Brain microvascular endothelial cell (primary cell): ENCODE results near the gene DNAAF5.

Experiments used
- DNase-seq: peaks from one replicate; pipeline ENCODE4 v3.0.0-alpha.2; 2020
- H3K27ac ChIP-seq: fragments of 250-450 bp; sonication (Bioruptor Pico); 2 replicates; pipeline ENCODE4 v1.5.1; 2020; ENCODE audit warnings: mild to moderate bottlenecking, moderate library complexity
- H3K27me3 ChIP-seq: fragments of 250-450 bp; sonication (Bioruptor Pico); replicated peaks from 2 replicates; pipeline ENCODE4 v1.5.1; 2020; ENCODE audit warnings: mild to moderate bottlenecking
- H3K36me3 ChIP-seq: fragments of 250-450 bp; sonication (Bioruptor Pico); replicated peaks from 2 replicates; pipeline ENCODE4 v1.5.1; 2020; ENCODE audit warnings: mild to moderate bottlenecking
- H3K4me3 ChIP-seq: 2 replicates; pipeline ENCODE4 v1.5.1; 2011; ENCODE audit warnings: low read depth, mild to moderate bottlenecking, control low read depth, low read length, moderate library complexity
- in situ Hi-C: cut with HindIII; loops from 2 replicates; pipeline ENCODE4 v1.10.0; 2017; ENCODE audit warnings: low sequenced_read_pairs, low pct_ligation_motif_present
- TF ChIP-seq, protein P1 (sequence below): IDR thresholded peaks from 2 replicates; pipeline ENCODE4 v1.5.1; 2011; ENCODE audit warnings: low read depth, mild to moderate bottlenecking, moderate library complexity, low read length, control low read depth, inconsistent platforms; ENCODE audit errors: missing control alignments

The DNAAF5 gene

DNA sequence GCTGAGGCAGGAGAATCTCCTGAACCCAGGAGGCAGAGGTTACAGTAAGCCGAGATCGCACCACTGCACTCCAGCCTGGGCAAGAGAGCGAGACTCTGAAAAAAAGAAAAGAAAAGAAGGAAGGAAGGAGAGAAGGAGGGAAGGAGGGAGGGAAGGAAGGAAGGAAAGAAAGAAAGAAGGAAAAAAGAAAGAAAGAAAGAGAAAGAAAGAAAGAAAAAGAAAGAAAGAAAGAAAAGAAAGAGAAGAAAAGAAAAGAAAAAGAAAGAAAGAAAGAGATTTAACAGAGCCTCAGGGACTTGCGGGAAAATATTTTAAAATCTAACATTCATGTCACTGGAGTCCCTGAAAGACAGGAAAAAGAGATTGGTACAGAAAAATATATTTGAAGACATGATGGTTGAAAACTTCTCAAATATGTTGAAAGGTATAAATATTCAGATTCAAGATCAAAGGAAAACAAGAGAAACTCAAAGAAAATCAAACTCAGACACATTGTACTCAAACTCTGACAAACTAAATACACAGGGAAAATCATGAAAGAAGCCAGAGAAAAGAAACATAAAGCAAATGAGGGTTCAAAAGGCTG is 25.3 kb upstream of the DNAAF5 start:
- no peaks in the 10 kb centered on the region for H3K36me3 ChIP-seq
- H3K27ac ChIP-seq, result no peak overlapping the region
- H3K27me3 ChIP-seq, result no peaks in the 10 kb centered on the region
- TF ChIP-seq, protein P1, sequence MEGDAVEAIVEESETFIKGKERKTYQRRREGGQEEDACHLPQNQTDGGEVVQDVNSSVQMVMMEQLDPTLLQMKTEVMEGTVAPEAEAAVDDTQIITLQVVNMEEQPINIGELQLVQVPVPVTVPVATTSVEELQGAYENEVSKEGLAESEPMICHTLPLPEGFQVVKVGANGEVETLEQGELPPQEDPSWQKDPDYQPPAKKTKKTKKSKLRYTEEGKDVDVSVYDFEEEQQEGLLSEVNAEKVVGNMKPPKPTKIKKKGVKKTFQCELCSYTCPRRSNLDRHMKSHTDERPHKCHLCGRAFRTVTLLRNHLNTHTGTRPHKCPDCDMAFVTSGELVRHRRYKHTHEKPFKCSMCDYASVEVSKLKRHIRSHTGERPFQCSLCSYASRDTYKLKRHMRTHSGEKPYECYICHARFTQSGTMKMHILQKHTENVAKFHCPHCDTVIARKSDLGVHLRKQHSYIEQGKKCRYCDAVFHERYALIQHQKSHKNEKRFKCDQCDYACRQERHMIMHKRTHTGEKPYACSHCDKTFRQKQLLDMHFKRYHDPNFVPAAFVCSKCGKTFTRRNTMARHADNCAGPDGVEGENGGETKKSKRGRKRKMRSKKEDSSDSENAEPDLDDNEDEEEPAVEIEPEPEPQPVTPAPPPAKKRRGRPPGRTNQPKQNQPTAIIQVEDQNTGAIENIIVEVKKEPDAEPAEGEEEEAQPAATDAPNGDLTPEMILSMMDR, result no peak
- H3K4me3 ChIP-seq, result no peak overlapping the region
- in situ Hi-C loops, result no loop called here
- no peak for DNase-seq

- no peak overlapping the region for H3K4me3 ChIP-seq
- H3K36me3 ChIP-seq, result no peaks in the 10 kb centered on the region
- TF ChIP-seq, protein P1, result no peak
- no peaks in the 10 kb centered on the region for H3K27me3 ChIP-seq
- no peak for DNase-seq
- H3K27ac ChIP-seq, result no peak overlapping the region
- in situ Hi-C loops, result no loop called here
Observed at GRCh38 chr7:703049-703448, 23.4 kb upstream of the DNAAF5 start.

GRCh38 chr7:706721-707120 is 19.8 kb upstream of the DNAAF5 start:
- TF ChIP-seq, protein P1, result no peak
- Histone ChIP-seq H3K4me3 (no peak overlapping the region), H3K36me3 (no peaks in the 10 kb centered on the region), H3K27me3 (no peaks in the 10 kb centered on the region), H3K27ac (no peak overlapping the region)
- no peak for DNase-seq
- in situ Hi-C loops, result no loop called here

- Histone ChIP-seq H3K36me3 (no peaks in the 10 kb centered on the region), H3K27ac (no peak overlapping the region), H3K4me3 (no peak overlapping the region), H3K27me3 (no peaks in the 10 kb centered on the region)
- TF ChIP-seq, protein P1, result no peak
- no peak for DNase-seq
- in situ Hi-C loops, result no loop called here
Observed at GRCh38 chr7:707296-708000, 19.1 kb upstream of the DNAAF5 start.

GRCh38 chr7:710161-710560 is 16.3 kb upstream of the DNAAF5 start:
- DNase-seq, result no peak
- no peaks in the 10 kb centered on the region for H3K36me3 ChIP-seq
- H3K4me3 ChIP-seq, result no peak overlapping the region
- H3K27ac ChIP-seq, result no peak overlapping the region
- in situ Hi-C loops, result no loop called here
- no peaks in the 10 kb centered on the region for H3K27me3 ChIP-seq
- TF ChIP-seq, protein P1, result no peak
